Panc1 (cell line): ENCODE data around the gene SOX12.

Experiments used
- CTCF ChIP-seq: fragments of 450-650 bp; IDR thresholded peaks from 2 replicates; pipeline ENCODE4 v1.5.1; 2017; ENCODE audit warnings: mild to moderate bottlenecking
- POLR2AphosphoS5 ChIP-seq: IDR thresholded peaks from 2 replicates; pipeline ENCODE4 v1.6.1; 2012; ENCODE audit warnings: mild to moderate bottlenecking, low read depth, low read length, moderate library complexity
- REST ChIP-seq, 2 experiments: IDR thresholded peaks; 2 replicates each; pipeline ENCODE4 v1.6.1; 2011 to 2012; ENCODE audit warnings: low read depth in 2 of 2, control low read depth in 1 of 2, low read length in 1 of 2, mild to moderate bottlenecking in 1 of 2, moderate library complexity in 1 of 2; ENCODE audit not compliant: insufficient read depth in 1 of 2
- SIN3A ChIP-seq: IDR thresholded peaks from 2 replicates; pipeline ENCODE4 v1.6.1; 2012; ENCODE audit warnings: low read depth, mild to moderate bottlenecking, low read length, moderate library complexity, borderline replicate concordance; ENCODE audit not compliant: insufficient read depth
- TCF7L2 ChIP-seq: IDR thresholded peaks from 2 replicates; pipeline ENCODE4 v1.6.1; 2011; ENCODE audit warnings: mild to moderate bottlenecking, low read depth, low read length, inconsistent platforms

GRCh38 chr20:284172-284571 is 41.2 kb upstream of the SOX12 start:
- TF ChIP-seq CTCF (no peak), TCF7L2 (no peak), POLR2AphosphoS5 (no peak), REST (IDR thresholded peaks at IDR 0.05; ENCODE audit: insufficient read depth in 1 of 2, low read depth in 2 of 2, low read length in 1 of 2) (no peak), SIN3A (no peak)
